ENCODE data around the gene IRF4.
A peak's percentile ranks its signal among the peaks of the same experiment; 100 is the strongest.

Gene IRF4

GRCh38 chr6:451847-452246 lies 60.3 kb downstream of the IRF4 start:
- intact Hi-C loops (cut with DNase I) = no loop called here
- peak in 1 of 10 donors; percentile 51 for DNase-seq

- DNase-seq = no peak
- intact Hi-C loops (cut with DNase I) = no loop called here
Measured at GRCh38 chr6:452301-453067, 60.9 kb downstream of the IRF4 start.

- intact Hi-C loops (cut with DNase I) = no loop called here
- DNase-seq = peak; percentile 54 to 97 (median 74)
Measured at GRCh38 chr6:453152-453551, 61.6 kb downstream of the IRF4 start.

- intact Hi-C loops (cut with DNase I) = no loop called here
- DNase-seq = no peak
Measured at GRCh38 chr6:454148-454991, 62.8 kb downstream of the IRF4 start.

- no peak for DNase-seq
- intact Hi-C loops (cut with DNase I) = no loop called here
Measured at GRCh38 chr6:455006-455585, 63.5 kb downstream of the IRF4 start.

- intact Hi-C loops (cut with DNase I) = no loop called here
- no peak for DNase-seq
Measured at GRCh38 chr6:455835-456234, 64.3 kb downstream of the IRF4 start.

GRCh38 chr6:456358-456867 lies 64.9 kb downstream of the IRF4 start:
- no peak for DNase-seq
- intact Hi-C loops (cut with DNase I) = no loop called here

- intact Hi-C loops (cut with DNase I) = no loop called here
- no peak for DNase-seq
Measured at GRCh38 chr6:456887-457286, 65.3 kb downstream of the IRF4 start.

Data from posterior cingulate gyrus (tissue), 11 donors.